Endothelial cell (in vitro differentiated cells): ENCODE measurements around the gene MRPS27. TPM values are rescaled to one million over a fixed set of nuclear protein-coding genes. Genes with fewer than 3 reads are reported as not detected.

Source experiments
- DNase-seq: peaks from one replicate; pipeline ENCODE4 v3.0.0; 2021; ENCODE audit warnings: low spot score
- H3K27ac Mint-ChIP-seq: one replicate; pipeline ENCODE4 v1.8.0; 2021; ENCODE audit warnings: mixed read lengths, inconsistent platforms; ENCODE audit not compliant: unreplicated experiment
- H3K27me3 Mint-ChIP-seq: one replicate; pipeline ENCODE4 v1.8.0; 2021; ENCODE audit warnings: mild to moderate bottlenecking, moderate library complexity, mixed read lengths, inconsistent platforms; ENCODE audit not compliant: unreplicated experiment
- H3K36me3 Mint-ChIP-seq: one replicate; pipeline ENCODE4 v1.8.0; 2021; ENCODE audit warnings: mild to moderate bottlenecking, low read depth, mixed read lengths, inconsistent platforms; ENCODE audit not compliant: unreplicated experiment
- H3K4me1 Mint-ChIP-seq: one replicate; pipeline ENCODE4 v1.8.0; 2021; ENCODE audit warnings: mild to moderate bottlenecking, mixed read lengths, inconsistent platforms; ENCODE audit not compliant: unreplicated experiment
- H3K4me3 Mint-ChIP-seq: one replicate; pipeline ENCODE4 v1.8.0; 2021; ENCODE audit warnings: mild to moderate bottlenecking, mixed read lengths, inconsistent platforms; ENCODE audit not compliant: unreplicated experiment
- H3K9me3 Mint-ChIP-seq: one replicate; pipeline ENCODE4 v1.8.0; 2021; ENCODE audit warnings: mixed read lengths, inconsistent platforms; ENCODE audit not compliant: unreplicated experiment
- CTCF ChIP-seq: fragments of 200-600 bp; sonication (generic); IDR thresholded peaks from one replicate; pipeline ENCODE4 v1.5.0; 2021; ENCODE audit warnings: antibody characterized with exemption; ENCODE audit not compliant: unreplicated experiment
- total RNA-seq: library from RNA; stranded (reverse); fragmentation: NEBNext Ultra II Directional; extraction: Animal tissue kit (Norgen Biotek cat#: 25700); gene quantifications from one replicate; pipeline ENCODE4 v1.2.1, GENCODE V29; 2021; ENCODE audit not compliant: unreplicated experiment

MRPS27 gene
- total RNA-seq, 1 donor from 2014 or later, result 62.8 TPM

GRCh38 chr5:72305194-72306142 lies 14.6 kb downstream of the MRPS27 start:
- peak overlapping the region; percentile 91 for H3K27ac Mint-ChIP-seq

GRCh38 chr5:72302171-72302570 lies 17.9 kb downstream of the MRPS27 start:
- no peak for TF ChIP-seq CTCF
- Mint-ChIP-seq H3K4me3 (no peak overlapping the region), H3K27ac (no peak overlapping the region), H3K36me3 (no peaks in the 10 kb centered on the region), H3K9me3 (no peaks in the 10 kb centered on the region), H3K4me1 (peaks cover 12% of the 10 kb centered on the region), H3K27me3 (peaks cover 2% of the 10 kb centered on the region)
- DNase-seq, result no peak

More at GRCh38 chr5:72305194-72306142, 14.6 kb downstream of the MRPS27 start:
- Mint-ChIP-seq H3K4me1 (peaks cover 18% of the 10 kb centered on the region), H3K9me3 (no peaks in the 10 kb centered on the region), H3K36me3 (peaks cover 4% of the 10 kb centered on the region), H3K4me3 (no peak overlapping the region), H3K27me3 (no peaks in the 10 kb centered on the region)
- no peak for DNase-seq
- no peak for TF ChIP-seq CTCF

GRCh38 chr5:72301557-72301956 lies 18.5 kb downstream of the MRPS27 start:
- no peak for TF ChIP-seq CTCF
- Mint-ChIP-seq H3K27me3 (peaks cover 2% of the 10 kb centered on the region), H3K9me3 (no peaks in the 10 kb centered on the region), H3K4me3 (no peak overlapping the region), H3K27ac (no peak overlapping the region), H3K36me3 (no peaks in the 10 kb centered on the region), H3K4me1 (peaks cover 12% of the 10 kb centered on the region)
- no peak for DNase-seq

GRCh38 chr5:72300590-72301339 lies 19.3 kb downstream of the MRPS27 start:
- Mint-ChIP-seq H3K9me3 (no peaks in the 10 kb centered on the region), H3K27me3 (peaks cover 2% of the 10 kb centered on the region), H3K4me3 (no peak overlapping the region), H3K4me1 (peaks cover 8% of the 10 kb centered on the region), H3K36me3 (no peaks in the 10 kb centered on the region), H3K27ac (no peak overlapping the region)
- DNase-seq, result no peak
- TF ChIP-seq CTCF, result no peak
